NCI-H526 treated with DMSO at 0.1 percent for 48 hours (cell line): Measurements from ENCODE around the gene ALKBH3.

Source experiments
- DNase-seq: peaks from one replicate; lab custom pipeline; 2025; lab: John Stamatoyannopoulos, UW

The ALKBH3 gene

DNA sequence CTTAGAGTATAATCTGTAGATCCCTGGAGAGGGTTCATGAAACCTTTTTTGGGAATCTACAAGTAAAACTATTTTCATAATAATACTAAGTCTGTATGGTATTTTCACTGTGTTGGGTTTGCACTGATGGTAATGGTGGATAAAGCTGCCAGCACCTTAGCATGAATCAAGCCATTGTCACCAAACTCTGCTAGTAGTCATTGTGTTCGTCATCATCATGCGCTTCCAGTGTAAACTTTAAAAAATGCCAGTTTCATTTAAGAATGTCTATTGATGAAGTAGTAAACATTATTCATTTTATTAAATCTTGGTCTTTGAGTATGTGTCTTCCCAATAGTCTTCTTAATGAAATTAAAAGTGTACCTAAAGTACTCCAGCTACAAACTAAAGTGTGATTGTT is 15.0 kb downstream of the ALKBH3 start:
- DNase-seq: no peak

DNA sequence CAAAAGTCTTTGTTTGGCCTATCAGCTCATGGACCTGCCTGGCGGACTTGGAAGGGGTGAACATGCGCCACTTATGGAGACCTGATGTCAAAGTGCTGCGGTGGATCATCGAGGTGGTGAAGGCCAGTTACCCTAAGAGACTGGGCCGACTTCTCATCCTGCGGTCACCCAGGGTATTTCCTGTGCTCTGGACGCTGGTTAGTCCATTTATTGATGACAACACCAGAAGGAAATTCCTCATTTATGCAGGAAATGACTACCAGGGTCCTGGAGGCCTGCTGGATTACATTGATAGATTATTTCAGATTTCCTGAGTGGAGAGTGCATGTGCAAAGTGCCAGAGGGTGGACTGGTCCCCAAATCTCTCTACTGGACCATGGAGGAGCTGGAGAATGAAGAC is 17.9 kb downstream of the ALKBH3 start:
- no peak for DNase-seq

DNA sequence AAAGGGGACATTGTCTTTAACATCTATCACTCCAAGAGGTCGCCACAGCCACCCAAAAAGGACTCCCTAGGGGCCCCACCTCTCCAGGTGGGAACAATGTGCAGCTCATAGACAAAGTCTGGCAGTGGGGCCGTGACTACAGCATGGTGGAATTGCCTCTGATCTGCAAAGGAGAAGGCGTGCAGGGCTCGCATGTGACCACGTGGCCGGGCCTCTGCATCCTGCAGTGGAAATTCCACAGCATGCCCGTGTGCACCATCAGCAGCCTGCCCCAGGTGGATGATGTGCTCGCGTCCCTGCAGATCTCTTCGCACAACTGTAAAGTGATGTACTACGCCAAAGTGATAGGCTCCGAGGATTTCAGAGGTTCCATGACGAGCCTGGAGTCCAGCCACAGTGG is 18.5 kb downstream of the ALKBH3 start:
- DNase-seq: no peak

DNA sequence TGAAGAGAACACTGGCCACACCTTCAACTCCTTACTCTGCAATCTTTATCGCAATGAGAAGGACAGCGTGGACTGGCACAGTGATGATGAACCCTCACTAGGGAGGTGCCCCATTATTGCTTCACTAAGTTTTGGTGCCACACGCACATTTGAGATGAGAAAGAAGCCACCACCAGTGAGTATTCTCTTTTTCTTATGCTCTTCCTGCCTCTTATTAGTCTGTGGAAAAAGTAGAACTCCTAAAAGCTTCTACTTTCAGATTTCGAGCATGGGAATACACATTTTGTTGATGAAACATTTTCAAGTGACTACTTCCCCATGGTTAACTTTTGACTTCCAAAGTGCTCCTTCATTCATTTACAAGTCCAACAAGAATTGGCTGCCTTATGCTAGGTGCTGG is 20.9 kb downstream of the ALKBH3 start:
- no peak for DNase-seq

DNA sequence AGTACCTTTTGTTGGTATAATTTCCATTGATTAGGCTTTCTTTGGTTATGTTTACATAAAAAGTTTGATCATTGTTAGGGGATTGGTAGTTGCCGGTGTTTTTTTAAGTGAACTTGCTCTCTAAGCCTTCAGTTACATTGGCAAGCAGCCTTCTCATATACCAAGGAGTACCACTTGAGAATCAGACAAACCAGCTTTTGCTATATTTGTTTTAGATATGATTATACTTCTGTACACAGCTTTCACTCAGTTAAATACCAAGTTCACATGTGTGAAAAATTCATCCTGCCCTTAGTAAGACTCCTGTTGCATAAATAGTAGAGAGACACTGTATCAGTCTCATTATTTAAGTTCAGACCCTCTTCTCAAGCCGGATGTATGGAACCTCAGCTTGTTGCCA is 22.4 kb downstream of the ALKBH3 start:
- DNase-seq: no peak

DNA sequence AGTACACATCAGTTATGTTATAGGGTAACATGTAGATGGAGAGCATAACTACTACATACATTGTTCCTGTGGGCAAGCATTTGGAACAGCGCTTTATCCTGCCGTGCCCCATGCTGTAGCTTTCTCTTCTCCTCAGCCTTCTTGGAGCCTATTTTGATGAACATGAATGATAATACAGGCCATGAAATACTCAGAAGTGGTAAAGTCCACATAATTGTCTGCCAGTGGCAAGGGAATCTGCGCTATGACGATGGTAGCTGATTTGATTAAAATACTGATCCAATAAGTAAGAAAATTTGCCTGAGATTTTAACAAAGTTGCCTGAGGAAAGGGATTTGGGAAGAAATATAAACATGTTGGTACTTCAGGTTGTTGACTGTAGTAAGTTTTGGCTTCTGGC is 23.3 kb downstream of the ALKBH3 start:
- no peak for DNase-seq

DNA sequence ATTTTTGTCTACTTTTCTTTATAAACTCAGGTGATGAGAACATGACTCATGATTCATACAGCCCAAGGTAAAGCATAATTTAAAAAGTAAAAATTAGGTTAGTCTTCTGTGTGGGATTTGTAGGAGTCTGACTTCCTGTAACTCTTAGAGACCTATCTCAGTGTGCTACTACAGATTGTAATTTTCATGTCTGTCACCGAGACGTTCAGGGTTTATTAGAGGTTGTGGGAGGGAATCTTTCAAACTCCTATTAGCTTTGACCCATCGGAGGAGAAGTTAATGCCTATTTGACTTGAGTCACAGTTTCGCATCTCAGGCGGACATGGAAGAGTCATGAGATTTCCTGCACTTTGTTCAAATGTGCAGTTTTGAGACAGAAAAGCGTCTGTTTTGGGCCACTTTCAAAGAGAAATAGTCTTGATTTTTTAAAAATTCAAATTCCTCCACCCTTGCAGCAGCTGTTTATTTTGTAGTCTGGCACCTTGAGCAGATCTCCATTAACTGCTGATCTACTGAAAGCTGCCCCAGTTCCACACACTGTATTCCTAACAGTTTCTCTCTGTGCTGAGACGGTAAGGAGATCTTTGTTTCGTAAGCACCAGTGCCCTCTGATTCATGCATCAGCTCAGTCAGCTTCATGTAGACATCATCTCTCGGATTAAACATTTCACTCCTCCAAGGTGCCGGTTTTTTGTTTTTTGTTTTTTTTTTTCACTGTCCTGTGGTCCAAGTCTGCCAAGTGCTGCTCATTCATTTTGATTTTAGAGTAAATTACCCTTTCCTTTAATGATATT is 24.3 kb downstream of the ALKBH3 start:
- DNase-seq: no peak

DNA sequence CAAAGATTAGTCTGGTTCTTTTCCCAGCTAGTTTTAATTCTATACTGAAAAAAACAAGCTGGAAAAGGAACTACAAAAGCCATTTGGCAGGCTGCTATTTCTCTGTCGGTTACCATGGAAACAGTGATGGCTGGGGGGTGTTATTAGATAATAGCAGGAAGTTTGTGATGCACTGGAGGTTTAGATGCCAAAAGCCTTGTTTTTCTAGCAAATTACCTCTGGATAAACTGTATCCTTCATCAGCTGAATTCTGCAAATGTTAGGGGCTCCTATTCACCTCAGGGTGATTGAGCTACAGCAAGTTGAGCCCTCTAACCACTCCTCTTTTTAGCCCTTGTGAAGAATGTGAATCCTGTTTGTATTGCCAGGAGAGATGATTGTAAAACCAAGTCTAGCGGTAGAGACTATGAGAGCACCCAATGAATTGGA is 25.2 kb downstream of the ALKBH3 start:
- no peak for DNase-seq

DNA sequence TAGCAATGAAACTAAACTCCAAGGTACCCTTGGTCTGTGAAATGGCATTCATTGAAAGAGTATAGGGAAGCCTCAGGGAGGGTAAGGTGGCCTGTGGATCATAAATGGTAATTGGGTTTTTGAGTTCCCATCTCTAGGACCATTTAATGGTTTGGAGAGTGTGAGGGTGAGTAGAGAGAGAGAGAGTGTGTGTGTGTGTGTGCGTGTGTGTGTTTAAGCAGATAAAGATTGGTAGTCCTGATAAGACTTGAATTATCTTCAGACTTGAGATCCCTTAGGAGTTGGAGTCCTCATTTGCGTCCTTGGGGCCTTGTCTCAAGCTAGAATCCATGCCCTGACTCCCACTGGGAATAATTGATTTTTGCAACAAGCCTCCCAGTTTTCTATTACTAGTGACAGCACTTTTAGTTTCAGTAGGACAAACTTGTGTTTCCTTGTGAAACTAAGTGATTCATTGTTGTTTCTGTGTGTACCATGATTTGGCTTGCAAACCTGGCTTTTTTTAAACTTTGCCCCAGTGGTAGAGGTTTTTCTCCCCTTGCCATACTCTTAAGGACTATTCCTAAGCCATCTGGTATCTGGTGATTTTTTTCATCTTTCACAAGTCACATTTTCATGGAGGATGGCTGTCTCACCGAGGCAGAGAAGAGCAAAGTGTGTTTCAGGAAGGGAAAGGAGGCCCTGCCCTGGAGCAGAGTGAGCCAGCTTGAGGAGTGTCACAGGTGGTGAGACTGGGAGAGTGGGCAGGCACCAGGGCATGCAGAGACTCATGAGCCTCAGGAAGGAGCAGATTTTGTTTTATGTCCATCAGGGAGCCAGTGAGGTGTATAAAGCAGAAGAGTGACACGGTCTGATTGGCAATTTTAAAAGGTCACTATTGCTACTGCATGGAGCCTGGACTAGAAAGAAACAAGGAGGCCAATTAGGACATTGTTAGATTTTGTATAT is 26.7 kb downstream of the ALKBH3 start:
- no peak for DNase-seq

DNA sequence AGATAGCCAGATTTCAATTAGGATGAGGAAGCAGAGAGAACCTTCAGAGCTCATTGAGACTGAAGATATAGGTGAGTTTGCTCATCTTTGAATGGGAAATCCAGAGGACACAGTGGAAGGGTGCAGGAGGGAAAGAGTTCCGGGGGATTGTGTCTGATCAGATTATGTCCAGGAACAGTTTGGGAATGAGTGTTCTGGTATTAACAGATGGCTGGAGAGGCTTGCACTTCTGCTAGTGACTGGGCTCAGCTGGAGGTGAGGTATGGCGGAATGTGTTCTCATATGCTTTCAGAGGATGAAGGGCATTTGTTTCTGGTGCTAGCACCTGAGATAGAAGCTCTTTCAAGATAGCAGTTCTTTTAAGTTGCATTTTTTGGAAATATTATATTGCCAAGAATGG is 27.6 kb downstream of the ALKBH3 start:
- no peak for DNase-seq

DNA sequence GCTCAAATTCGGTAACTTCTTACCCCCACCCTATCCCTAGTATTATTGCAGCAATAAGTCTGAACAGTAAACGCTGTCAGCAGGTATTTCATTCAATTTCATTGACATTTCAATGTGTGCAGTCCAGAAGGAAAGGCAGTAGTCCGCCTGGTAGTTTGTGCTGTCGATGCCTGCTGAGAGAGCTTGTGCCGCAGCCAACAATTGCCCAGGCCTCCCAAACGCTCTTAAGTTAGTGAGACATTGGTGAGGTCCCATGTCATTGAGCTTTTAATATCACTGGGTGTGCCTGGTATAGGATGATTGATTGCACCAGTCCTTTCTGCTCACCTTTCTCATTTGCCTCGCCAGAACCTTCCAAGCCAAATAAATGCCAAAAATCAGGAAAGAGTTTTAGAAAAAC is 28.1 kb downstream of the ALKBH3 start:
- no peak for DNase-seq

DNA sequence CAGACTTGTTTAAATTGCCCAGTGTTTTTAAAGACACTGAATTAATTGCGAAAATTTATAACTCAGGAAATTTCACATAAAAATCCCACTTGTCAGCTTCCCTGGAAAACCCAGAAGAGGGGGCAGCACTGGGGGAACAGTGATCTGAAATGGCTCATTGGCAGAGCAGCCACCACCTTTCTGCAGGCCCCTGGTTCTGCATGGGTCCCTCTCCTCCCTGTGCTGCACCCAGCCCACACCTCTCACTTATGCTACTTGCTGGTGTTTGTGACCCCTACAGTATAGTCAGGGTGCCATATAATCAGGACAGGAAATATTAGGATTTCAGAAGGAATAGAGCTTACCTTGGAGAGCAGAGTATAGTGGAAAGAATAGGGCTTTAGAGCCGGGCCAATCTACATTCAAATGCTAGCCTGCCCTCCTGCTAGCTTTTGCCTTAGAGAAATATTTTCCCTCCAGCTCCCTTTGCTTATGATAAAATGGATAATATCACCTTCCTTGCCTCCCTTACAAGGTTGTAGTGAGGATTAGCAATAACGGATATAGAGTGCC is 33.3 kb downstream of the ALKBH3 start:
- no peak for DNase-seq

DNA sequence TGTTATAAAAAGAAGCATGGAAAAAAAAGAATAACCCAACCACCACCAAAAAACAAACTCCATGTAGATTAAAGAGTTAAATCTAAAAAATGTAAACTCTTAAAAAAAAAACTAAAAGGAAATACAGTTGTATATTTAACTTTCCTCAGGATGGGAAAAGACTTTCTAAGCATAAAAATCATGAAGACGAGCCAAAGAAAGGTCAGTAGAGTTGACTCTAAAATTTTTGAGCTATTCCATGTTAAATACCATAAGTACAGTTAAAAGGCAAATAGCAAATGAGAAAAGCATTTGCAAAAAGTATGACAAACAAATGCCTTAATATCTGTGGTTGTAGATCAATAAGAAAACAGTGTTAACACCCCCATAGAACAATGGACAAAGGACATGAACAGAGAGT is 33.8 kb downstream of the ALKBH3 start:
- no peak for DNase-seq

DNA sequence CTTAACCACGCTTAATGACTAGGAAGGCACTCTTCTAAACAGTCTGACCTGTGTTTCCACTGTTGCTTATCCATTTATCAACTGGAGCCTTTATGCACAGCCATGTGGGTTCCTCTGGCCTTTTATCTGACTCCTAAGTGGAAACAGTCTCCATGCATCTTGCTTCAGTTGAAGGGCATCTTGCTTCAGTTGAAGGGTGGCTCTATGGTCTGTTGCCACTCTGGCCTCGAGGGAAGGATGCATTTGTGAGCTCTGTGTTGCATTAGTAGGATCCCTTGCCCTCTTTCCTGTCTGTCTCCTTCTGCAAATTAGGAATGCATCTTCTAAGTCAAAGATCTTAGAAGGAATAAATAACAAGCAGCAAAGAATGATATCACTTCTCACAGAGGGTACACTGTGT is 36.0 kb downstream of the ALKBH3 start:
- DNase-seq: no peak

DNA sequence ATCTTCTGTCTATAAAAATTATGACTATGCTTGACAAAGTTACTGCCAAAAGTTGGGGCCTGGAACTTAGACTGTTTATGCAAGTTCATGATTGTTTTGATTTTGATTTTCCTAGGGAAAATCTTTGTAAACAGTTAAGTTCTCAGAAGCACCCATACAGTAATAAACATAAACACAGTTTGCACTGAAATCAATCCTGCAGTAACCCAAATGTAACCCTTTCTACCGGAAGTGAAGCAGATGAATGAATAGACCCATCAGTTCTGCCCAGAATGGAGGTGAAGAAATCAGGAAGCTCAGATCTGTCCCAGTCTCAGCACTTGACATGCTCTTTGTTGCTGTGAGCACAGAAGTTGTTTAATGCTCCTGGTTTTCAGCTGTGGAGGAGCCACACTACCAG is 37.2 kb downstream of the ALKBH3 start:
- no peak for DNase-seq

DNA sequence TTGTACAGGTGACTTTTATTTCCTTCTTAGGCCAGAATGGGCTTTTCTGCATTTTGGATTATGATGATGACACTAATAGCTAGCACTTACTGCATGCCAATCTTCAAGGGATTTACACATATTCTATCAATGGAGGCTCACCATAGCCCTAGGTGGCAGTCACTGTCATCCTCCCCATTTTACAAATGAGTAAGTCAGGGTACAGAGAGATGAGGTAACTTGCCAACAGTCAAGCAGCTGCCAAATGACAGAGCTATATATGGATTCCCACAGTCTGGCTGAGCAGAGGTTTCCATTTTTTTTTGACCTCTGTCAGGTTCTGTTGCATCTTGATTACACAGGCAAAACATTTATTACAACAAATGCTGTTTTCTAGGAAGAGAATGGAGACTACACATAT is 38.0 kb downstream of the ALKBH3 start:
- no peak for DNase-seq

DNA sequence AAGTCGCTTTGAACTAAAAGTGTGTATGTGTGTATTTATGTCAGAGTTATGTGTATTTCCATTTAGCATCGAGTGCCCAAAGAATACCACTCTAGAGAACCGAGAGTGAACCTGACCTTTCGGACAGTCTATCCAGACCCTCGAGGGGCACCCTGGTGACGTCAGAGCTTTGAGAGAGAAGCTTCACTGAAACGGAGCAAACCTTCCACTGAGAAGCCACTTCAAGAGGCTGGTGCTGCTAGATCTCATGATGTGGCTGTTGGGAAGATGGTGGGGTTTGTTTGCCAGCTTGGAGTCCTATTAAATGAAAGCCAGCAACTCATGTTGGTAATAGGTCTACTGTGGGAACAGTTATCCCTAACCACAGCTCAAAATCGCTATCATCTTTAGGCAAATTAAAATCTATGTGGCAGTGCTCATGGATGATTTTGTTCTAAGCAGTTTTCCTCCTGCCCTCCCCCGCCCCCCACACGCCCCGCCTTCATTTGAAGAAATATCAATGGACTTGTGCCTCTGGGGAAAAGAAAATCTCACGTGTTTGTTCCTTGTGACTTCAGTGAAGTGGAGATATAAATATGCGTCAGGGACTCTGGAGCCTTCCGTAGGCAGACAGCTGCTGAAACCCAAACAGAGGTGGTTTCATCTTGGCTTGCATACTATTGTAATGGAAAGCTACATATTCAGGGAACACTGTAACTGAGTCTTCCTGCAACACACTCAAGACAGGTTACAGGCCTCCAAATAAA is 39.4 kb downstream of the ALKBH3 start:
- DNase-seq: no peak

DNA sequence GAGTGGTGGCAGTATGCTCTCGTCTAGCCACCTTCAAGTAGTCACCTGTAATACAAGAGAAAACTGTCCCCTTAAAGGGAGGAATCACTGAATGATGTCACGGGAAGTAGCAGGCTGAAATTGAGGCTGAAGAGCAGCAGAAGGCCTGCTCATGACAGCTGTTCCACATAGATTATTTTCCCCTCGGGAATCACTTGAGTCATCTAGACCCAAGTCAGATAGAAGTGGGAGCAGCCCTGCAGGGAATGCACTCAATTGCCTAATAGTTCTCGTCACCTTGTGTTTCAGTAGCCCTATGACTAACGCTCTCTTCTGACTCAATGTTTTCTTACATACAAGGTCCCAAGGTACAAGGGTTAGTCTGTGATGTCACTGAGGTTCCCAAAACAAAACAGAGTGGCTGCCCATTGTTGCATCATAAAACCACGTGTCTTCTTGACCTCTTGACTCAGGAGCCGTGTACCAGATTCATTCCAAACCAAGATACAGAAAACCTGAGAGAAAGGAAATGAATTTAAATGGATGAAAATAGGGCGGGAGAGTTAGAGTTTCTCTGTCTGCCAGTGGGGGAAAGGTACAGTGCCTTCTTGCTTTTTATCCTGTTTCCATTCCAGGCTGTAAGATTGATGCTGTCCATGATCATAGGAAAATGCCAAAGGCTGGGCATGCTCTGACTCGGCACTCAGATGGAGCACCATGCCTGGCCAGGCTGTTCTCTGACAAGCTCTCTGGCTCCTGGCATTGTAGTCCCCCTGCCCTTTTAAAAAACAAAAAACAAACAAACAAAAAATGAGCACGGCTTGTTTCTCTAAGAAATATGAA is 40.2 kb downstream of the ALKBH3 start:
- no peak for DNase-seq

DNA sequence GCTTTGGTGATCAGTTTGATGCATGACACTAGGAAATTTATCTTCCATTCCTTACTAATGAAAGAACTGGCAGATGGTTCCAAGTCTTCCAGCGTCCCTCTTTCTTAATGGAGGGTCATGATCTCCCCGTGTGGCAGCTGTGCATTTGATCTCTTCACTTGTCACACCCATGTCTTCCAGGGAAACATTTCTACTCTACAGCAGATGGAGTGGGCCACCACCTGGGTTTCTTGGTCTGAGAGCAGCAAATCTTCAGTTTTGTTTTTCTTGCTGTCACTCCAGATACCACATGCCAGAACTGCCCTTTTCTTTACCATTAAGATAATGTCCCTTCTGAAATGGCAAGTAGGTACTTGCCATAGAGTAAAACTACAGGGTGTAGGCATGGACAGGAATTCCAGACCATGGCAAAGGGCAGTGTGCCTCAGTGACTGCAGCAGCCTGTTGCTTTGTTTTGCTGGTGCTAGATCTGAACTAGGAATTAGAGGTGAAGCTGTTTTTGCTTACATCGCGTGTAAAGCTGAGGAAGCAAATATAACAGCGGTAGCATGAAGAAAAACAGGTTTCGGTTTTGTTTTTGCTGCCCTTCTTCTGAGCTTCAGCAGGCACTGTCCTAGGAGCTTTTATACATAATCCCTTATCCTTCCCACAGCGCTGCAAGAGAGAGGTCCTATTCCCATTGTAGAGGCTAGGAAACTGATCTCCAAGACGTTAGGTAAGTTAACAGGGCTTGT is 41.1 kb downstream of the ALKBH3 start:
- DNase-seq: no peak

DNA sequence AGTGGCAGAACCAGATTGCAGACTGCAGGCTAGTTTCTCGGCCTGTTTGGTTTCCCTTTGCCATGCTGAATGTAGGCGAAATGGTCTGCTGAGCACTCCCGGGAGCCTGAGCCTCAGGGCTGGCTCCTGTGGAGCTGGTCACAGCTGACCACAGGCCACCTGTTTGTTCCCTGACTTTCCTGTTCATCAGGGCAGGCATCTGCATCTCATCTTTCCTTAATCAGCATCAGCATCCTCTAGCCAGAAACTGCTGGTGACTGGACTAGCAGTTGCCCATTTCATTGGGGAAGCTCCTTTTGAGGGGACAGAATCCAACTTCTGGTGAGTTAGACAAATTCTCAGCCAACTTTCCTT is 41.6 kb downstream of the ALKBH3 start:
- no peak for DNase-seq
